GM19372 (cell line): Measurements from ENCODE around the gene EIF4G1.

Source experiments
- ATAC-seq: cut with Tn5 transposase; IDR thresholded peaks from one replicate; pipeline ENCODE4 v1.9.1; 2021; ENCODE audit warnings: mild to moderate bottlenecking, low read depth, moderate library complexity; ENCODE audit not compliant: unreplicated experiment

Gene EIF4G1

DNA sequence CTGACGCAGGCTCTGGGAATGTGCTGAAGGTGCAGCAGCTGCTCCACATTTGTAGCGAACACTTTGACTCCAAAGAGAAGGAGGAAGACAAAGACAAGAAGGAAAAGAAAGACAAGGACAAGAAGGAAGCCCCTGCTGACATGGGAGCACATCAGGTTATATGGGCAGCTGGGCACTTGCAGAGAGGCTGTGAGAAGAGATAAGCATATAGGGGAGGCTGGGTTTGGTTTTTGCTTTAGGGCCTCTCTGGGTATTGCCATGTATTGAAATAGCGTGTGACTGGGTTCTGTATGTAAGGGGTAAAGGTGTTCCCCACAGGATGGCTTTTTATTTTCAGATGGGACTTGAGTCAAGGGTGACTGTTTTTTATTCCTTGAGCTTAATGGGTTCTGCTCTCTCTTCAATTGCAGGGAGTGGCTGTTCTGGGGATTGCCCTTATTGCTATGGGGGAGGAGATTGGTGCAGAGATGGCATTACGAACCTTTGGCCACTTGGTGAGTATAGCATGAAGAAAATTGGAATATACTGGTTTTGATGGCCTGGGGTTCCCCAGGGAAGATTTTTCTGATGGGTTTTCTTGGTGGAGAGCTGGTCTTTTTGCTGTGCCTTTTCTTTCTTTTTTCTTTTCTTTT is 7.9 kb upstream of the EIF4G1 start:
- no peak for ATAC-seq

DNA sequence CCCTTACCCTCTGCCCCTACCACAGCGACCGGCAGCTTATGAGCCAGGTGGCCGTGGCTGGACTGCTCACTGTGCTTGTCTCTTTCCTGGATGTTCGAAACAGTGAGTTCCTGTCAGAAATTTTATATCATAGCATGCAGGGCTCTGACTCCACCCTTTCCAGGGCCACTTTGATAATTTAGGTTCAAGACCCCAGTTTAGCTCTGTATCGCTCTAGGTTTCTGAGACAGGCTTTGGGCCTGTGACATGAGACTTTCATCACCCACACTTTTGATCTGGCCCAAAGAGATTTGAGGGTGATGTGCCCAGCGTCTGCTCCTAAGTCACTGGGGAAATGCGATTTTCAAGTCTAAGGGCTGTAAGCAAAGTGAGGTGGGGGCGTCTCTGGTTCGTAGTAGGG is 6.5 kb upstream of the EIF4G1 start:
- ATAC-seq, result no peak

DNA sequence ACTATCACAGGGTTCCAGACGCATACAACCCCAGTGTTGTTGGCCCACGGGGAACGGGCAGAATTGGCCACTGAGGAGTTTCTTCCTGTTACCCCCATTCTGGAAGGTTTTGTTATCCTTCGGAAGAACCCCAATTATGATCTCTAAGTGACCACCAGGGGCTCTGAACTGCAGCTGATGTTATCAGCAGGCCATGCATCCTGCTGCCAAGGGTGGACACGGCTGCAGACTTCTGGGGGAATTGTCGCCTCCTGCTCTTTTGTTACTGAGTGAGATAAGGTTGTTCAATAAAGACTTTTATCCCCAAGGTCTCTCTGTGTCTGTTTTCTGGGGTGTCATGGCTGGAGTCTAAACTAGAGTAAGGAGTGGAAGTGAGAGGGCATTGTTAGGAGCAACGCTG is 5.7 kb upstream of the EIF4G1 start:
- no peak for ATAC-seq

DNA sequence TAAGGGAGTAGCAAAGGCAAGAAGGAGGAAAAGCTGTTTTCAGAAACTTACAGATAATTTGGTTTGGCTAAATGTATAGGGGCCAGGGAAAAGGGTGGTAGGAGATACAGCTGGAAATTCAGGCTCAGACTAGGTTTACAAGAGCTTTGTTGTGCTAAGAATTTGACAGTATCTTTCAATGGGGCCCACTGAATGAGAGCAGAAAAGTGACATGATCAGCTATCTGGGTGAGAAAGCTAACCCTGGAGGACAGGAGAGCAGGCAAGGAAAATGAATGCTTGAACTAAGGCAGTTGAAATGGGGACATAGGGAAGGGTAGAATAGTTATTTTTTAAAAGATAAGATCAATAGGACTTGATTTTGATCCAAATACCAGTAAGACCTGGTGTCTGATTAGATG is 2.8 kb upstream of the EIF4G1 start:
- ATAC-seq, result no peak

DNA sequence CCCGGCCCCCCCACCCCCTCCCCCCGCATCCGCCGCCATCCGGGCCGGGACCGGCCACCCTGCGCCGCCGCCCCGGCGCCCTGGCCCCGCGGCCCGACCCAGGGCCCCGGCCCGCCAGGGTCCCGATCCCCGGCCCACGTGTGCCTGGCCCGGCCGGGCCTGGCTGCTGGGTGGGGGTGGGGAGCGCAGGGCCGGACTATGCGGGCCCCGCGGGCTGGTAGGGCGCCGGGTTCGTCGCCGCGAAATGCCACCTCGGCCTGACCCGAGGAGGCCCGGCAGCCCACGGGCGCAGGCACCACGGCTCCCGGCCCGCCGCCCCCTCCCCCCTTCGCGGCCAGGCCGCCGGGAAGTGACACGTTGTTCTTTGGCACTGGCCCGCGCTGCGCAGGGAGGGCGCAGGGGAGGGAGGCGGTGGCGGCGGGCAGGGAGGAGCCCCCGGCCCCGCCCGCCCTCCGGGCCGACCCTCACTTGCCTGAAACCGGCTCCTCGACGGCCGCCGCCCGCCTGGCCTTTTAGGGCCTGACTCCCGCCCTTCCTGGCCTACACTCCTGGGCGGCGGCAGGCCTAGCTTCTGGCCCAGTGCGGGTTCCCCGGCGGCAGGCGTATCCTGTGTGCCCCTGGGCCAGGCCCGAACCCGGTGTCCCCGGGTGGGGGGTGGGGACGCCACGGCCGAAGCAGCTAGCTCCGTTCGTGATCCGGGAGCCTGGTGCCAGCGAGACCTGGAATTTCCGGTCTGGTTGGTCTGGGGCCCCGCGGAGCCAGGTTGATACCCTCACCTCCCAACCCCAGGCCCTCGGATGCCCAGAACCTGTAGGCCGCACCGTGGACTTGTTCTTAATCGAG is 515 bp downstream of the EIF4G1 start:
- ATAC-seq, result peak; percentile 43

DNA sequence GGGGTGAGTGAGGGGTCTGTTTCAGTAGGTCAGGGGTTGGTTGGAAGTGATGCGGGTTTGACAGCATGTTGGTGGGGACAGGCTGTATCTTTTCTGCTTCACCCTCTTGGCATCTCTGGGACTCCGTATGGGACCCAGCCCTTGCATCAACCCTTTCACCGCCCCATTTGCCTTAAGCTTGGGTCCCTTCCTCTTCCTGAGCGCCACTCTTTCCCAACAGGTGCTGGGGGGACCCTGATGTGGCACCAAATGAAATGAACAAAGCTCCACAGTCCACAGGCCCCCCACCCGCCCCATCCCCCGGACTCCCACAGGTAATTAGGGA is 1.1 kb downstream of the EIF4G1 start:
- ATAC-seq, result no peak

DNA sequence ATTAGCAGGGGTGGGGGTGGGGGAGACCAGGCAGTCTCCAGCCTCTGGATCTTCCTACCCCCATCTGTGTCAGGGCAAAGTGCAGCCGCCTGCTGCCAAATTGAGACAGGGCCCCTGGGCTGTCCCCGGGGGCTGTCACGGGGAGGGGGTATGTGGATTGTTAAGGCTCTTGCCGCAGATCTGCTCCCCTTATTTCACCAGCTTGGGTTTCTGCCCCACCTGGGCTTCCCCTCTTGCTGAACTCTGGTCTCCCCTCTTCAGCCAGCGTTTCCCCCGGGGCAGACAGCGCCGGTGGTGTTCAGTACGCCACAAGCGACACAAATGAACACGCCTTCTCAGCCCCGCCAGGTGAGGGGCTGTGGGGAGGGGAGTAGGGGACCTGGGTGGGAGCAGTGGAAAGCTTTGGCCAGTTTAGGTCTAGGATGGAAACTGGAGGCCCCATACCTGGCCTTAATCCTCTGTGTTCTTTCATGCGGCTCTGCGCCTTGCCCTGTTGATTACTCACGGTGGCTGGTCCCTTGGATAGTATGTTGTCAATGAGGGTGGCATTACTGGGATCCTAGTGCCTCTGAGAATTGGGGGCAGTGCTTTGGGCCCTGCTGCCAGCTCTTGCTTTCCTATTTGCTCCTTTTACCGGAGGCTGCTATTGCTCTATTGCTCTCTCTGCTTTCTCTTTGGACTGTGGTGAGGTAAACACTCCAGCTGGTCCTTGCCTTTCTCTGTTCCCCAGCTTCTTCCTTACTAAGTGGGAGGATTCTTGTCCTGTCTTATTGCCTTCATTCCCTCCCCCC is 1.7 kb downstream of the EIF4G1 start:
- ATAC-seq, result no peak

DNA sequence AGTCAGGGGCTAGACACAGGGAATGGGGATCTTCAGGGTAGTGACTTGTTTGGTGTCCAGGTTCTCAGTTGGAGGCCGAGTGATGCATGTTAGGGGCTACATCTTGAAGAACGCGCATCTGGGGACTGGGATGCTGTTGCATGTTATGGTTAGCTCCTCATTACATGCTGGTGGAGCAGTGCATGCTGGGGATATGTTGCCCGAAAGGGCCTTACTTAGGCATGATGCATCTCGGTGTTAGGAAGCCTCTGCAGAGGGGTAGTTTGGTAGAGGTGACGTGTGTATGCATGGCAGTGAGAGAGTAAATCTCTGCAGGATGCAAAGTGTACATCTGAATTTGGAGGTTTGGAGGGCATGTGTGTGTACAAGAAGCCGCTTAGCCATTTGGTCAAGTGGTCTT is 2.4 kb downstream of the EIF4G1 start:
- no peak for ATAC-seq

DNA sequence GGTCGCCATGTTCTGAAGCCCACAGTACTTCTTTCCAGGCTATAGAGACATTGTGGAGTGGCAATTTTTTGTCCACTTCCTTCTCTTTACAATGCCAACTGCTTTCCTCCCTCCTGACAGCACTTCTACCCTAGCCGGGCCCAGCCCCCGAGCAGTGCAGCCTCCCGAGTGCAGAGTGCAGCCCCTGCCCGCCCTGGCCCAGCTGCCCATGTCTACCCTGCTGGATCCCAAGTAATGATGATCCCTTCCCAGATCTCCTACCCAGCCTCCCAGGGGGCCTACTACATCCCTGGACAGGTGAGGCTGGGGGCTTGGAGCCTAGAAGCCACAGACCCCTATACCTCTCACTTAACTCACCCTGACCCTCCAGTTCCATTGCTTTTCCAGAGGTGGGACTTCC is 2.8 kb downstream of the EIF4G1 start:
- ATAC-seq, result no peak

DNA sequence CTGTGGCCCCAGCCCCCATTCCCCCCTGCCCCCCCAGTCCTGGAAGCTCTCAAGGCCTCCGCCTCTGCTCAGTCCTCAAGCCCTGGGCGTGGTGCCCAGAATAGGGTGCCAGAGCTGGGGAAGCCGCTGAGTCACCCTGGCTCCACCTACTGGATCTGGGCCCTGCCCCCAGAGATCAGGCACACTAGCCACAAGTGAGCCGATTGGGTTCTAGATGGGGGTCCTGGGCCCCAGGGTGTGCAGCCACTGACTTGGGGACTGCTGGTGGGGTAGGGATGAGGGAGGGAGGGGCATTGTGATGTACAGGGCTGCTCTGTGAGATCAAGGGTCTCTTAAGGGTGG is 5.7 kb downstream of the EIF4G1 start:
- no peak for ATAC-seq

DNA sequence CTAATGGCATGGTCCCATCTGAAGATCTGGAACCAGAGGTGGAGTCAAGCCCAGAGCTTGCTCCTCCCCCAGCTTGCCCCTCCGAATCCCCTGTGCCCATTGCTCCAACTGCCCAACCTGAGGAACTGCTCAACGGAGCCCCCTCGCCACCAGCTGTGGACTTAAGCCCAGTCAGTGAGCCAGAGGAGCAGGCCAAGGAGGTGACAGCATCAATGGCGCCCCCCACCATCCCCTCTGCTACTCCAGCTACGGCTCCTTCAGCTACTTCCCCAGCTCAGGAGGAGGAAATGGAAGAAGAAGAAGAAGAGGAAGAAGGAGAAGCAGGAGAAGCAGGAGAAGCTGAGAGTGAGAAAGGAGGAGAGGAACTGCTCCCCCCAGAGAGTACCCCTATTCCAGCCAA is 7.3 kb downstream of the EIF4G1 start:
- ATAC-seq, result no peak

DNA sequence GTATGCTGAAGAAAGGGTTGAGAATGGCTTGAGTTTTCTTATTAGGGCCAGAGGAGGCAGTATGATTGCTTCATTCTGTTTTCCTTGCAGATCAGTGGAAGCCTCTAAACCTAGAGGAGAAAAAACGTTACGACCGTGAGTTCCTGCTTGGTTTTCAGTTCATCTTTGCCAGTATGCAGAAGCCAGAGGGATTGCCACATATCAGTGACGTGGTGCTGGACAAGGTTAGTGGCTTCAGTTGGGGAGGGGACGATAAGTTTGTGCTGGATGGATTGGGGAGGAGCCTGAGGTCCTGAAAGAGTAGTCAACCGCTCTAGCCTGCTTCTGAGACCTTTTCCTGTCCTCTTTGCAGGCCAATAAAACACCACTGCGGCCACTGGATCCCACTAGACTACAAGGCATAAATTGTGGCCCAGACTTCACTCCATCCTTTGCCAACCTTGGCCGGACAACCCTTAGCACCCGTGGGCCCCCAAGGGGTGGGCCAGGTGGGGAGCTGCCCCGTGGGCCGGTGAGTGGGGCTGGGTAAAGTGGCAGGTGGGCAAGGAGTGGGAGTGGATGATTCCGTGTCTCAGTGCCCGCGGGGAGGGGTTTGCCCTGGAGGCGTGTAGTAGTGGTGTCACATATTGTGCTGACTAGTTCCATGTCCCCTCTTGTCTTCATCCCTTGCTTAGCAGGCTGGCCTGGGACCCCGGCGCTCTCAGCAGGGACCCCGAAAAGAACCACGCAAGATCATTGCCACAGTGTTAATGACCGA is 8.5 kb downstream of the EIF4G1 start:
- no peak for ATAC-seq

DNA sequence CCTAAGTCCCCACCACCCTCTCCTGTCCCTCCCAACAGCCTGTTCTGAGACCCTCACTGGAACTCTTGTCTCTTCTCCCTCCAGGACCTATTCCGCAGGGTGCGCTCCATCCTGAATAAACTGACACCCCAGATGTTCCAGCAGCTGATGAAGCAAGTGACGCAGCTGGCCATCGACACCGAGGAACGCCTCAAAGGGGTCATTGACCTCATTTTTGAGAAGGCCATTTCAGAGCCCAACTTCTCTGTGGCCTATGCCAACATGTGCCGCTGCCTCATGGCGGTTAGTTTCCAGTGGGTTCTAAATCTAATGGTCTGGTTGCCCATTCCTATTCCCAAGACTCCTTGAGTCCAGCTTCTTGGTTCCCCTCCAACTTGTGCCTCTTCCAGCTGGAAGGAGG is 9.3 kb downstream of the EIF4G1 start:
- no peak for ATAC-seq

DNA sequence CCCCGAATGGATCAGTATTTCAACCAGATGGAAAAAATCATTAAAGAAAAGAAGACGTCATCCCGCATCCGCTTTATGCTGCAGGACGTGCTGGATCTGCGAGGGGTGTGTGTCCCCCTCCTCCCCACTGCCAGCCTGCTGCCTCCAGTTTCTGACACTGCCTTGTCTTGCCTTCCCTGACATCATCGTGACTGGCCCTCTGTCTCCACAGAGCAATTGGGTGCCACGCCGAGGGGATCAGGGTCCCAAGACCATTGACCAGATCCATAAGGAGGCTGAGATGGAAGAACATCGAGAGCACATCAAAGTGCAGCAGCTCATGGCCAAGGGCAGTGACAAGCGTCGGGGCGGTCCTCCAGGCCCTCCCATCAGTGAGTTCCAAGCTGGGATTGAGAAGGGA is 10.9 kb downstream of the EIF4G1 start:
- no peak for ATAC-seq

DNA sequence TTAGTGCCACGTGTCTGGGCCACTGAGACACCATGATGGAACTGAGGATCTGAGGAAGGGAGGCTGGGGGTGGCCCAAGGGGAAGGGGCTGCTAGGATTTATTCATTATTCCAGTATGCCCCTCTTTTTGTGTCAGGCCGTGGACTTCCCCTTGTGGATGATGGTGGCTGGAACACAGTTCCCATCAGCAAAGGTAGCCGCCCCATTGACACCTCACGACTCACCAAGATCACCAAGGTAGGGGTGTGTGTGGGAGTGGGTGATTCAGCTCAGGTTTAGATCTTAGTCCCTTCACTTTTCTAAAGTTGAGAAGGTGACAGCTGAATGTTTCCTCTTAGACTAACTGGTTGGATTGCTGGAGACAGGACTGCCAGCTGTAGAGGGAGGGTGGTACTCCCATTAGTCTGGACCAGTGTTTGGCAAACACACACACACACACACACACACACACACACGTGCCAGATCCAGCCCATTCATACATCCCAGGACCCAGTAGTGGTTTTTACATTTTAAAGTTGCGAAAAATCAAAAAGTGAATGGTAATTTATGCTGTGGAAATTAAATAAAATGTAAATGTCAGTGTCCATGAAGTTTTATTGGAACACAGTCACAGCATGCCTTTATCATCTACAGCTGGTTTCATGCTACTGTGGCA is 11.4 kb downstream of the EIF4G1 start:
- no peak for ATAC-seq

DNA sequence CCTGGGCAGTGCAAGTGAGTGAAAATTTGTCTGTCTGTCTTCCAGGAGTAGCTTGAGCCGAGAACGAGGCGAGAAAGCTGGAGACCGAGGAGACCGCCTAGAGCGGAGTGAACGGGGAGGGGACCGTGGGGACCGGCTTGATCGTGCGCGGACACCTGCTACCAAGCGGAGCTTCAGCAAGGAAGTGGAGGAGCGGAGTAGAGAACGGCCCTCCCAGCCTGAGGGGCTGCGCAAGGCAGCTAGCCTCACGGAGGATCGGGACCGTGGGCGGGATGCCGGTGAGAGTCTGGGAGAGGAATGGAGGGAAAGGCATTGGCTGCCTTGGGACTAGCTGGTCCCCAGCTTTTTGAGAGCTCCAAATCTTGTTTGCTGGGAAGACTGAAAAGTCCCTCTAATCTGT is 12.8 kb downstream of the EIF4G1 start:
- no peak for ATAC-seq

DNA sequence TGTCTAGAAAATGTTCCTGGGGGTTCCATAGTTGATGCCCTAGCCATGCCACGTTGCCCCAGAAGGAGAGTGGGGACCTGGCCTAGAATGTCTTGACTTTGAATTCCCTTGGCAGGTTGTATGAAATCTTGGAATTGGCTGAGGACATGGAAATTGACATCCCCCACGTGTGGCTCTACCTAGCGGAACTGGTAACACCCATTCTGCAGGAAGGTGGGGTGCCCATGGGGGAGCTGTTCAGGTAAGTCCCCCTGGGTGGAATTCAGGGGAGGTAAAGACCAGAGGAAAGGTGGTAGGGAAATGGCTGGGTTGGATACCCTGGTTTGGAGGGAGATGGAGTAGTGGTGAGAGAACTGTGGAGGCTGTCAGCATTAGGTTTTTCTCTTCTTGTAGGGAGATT is 14.1 kb downstream of the EIF4G1 start:
- ATAC-seq, result no peak

DNA sequence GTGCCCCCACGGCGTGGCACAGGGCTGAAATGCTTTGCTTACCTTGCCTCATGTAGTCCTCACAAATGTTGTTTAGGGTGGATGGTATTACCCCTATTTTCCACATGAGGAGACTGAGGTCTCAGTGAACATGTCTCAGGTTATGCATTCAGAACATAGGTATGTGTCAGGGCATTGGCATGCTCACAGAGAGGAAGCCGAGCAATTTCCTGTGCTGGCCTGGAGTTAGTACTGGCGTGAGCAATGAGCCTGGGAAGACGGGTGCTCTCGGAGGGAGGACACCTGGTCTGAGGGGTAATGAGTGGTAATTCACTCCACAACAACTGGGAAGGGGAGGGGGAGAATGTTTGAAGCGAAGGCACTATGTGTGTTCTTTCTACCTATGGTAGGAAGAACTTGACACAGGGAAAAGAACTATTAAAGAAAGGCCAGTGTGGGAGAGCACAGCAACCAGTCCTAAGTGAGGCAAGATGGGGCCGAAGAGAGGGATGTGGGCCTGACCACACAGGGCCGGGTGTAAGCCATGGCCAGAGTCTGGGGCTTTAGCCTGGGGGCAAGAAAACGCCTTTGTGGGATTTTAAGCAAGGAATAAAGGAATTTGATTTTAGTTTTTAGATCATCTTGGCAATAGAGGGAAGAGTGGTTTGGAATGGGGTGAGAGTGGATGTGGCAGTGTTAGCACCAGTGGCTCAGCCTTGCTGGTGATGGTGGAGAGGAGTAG is 18.1 kb downstream of the EIF4G1 start:
- ATAC-seq, result no peak

DNA sequence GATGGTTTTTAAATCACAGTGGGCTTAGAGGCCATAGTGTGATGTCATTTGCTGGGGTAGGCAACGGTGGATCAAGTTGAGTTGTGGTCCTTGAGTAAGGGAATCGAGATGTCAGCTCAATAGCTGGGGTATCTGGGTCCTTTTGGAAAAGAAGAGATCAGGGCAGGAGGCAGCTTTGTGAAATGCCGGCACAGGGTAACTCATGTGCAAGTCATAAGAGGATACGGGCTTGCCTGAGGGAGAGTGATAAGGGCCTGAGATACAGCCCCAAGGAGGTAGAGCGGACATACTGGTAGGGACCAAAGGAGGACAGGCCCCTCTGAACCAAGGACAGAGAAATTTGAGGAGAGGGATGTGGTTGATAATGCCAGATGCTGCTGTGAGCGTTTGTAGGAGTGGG is 18.8 kb downstream of the EIF4G1 start:
- no peak for ATAC-seq

DNA sequence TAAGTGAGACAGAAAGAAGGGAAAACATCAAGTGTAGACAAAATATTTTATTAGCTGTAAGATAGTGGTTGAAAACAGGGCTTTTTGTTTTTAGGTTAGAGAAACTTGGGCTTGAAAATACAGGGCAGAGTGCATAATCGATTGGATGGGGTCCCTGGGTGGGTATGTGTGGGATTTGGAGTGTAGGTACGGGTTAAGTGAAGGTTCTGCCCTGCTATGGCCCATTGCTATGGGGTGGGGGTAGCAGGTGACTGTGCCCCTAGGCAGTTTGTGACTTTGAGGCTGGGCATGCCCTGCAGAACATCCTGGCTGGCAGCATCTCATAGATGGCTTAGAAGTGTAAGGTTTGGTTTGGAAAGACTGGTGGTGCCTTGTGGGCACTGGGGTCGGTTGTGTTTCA is 19.3 kb downstream of the EIF4G1 start:
- ATAC-seq, result no peak
